Measurements from ENCODE around the gene SLC22A13. TPM values are rescaled to one million over a fixed set of nuclear protein-coding genes. Genes with fewer than 3 reads are reported as not detected.

Gene SLC22A13
- total and polyA plus RNA-seq, 9 of the 15 experiments (the other 6 are each of a cell fraction or from before 2014, with no cell fraction given): 0.09 to 0.49 (median 0.17) TPM; not detected in 3

GRCh38 chr3:38314112-38314763, 48.6 kb downstream of the SLC22A13 start:
- peaks cover 0 to 7% of the 10 kb centered on the region in 2 experiments; a peak in 2 of 5 replicates for H3K4me1 ChIP-seq (replicated peaks in 1 of 2; ENCODE audit: control insufficient read depth in 2 of 2, insufficient read depth in 2 of 2, low read length in 2 of 2)
- H3K27me3 ChIP-seq (ENCODE audit: control insufficient read depth in 2 of 2, insufficient read depth in 2 of 2, low read length in 2 of 2): peaks cover 20 to 86% of the 10 kb centered on the region in 2 experiments
- DNase-seq (ENCODE audit: extremely low read depth in 1 of 4, low spot score in 3 of 4) (no peak), FAIRE-seq (no peak), ATAC-seq (peak; percentile 39)
- in situ Hi-C loops (cut with MboI): no loop called here
- no peaks in the 10 kb centered on the region for H3K9me3 ChIP-seq (replicated peaks; ENCODE audit: control insufficient read depth, insufficient read depth, low read depth, low read length)
- ChIA-PET CTCF (ENCODE audit: low intra/inter-chr PET ratio) (no interaction called here), POLR2A (no interaction called here)
- no peaks in the 10 kb centered on the region for H3K36me3 ChIP-seq (ENCODE audit: control insufficient read depth, insufficient read depth, low read length)
- no peaks in the 10 kb centered on the region for H3K9me1 ChIP-seq (ENCODE audit: control insufficient read depth, insufficient read depth, low read length)
- H3K9ac ChIP-seq (ENCODE audit: insufficient read depth in 1 of 2, low read depth in 2 of 2, low read length in 2 of 2): 0 out of 4 replicates have a peak overlapping the region, but pooled peaks of 1 of the 2 experiments have one; percentile 51
- H3K79me2 ChIP-seq (ENCODE audit: control insufficient read depth, insufficient read depth, low read length): no peaks in the 10 kb centered on the region
- 18% methylated on average over 4 of the region's 4 CpGs for WGBS (ENCODE audit: insufficient coverage, low coverage, missing lambda C conversion rate)
- BruUV-seq (replicated peaks): no TSS peak
- H3K4me2 ChIP-seq (ENCODE audit: insufficient read depth, low read length): no peak overlapping the region
- TF ChIP-seq FIP1L1 (IDR thresholded peaks at IDR 0.05; ENCODE audit: low read depth, low read length, poor library complexity, severe bottlenecking): no peak
- TF ChIP-seq SPI1 (IDR thresholded peaks at IDR 0.05; ENCODE audit: borderline replicate concordance, low read depth, low read length): peak; percentile 23; the same call in 1 of the 2 replicates
- no peak for TF ChIP-seq PHF20 (IDR thresholded peaks at IDR 0.05; ENCODE audit: partially characterized antibody)
- no peak for TF ChIP-seq NCOA4 (IDR thresholded peaks at IDR 0.05; ENCODE audit: partially characterized antibody)
- no peak for TF ChIP-seq RNF219 (CRISPR knock-in tag; IDR thresholded peaks at IDR 0.05)
- TF ChIP-seq CHD2 (IDR thresholded peaks at IDR 0.05; ENCODE audit: low read depth, low read length): no peak
- TF ChIP-seq SRF (CRISPR knock-in tag; IDR thresholded peaks at IDR 0.05): 0 out of 4 replicates have a peak, but pooled peaks of 1 of the 2 experiments have one; percentile 17
- no peak for TF ChIP-seq ZNF175 (CRISPR knock-in tag; IDR thresholded peaks at IDR 0.05; ENCODE audit: low read depth)
- TF ChIP-seq ZNF134 (CRISPR knock-in tag; conservative IDR thresholded peaks at IDR 0.05): peak; percentile 97
- peak; percentile 59 for TF ChIP-seq GATA2 (CRISPR knock-in tag; IDR thresholded peaks at IDR 0.05)
- TF ChIP-seq HBP1 (CRISPR knock-in tag; IDR thresholded peaks at IDR 0.05): no peak
- TF ChIP-seq MCM7 (IDR thresholded peaks at IDR 0.05): no peak
- TF ChIP-seq KDM1A (IDR thresholded peaks at IDR 0.05): no peak
- H2AFZ ChIP-seq (ENCODE audit: low read depth, low read length): no peak overlapping the region
- no peak overlapping the region for H3K27ac ChIP-seq (ENCODE audit: extremely low read depth, low read depth, low read length)
- intact Hi-C loops (cut with micrococcal nuclease): no loop called here
- no peak overlapping the region for H3K4me3 ChIP-seq
- H4K20me1 ChIP-seq (replicated peaks; ENCODE audit: control insufficient read depth, insufficient read depth, low read length): no peaks in the 10 kb centered on the region

Data from K562 (cell line).